Measurements from ENCODE around the gene CYP4F22. TPM values are rescaled to one million over a fixed set of nuclear protein-coding genes. Genes with fewer than 3 reads are reported as not detected.

CYP4F22 gene
- total RNA-seq, 4 donors from 2014 or later, result 0.30 TPM; not detected in 3

DNA sequence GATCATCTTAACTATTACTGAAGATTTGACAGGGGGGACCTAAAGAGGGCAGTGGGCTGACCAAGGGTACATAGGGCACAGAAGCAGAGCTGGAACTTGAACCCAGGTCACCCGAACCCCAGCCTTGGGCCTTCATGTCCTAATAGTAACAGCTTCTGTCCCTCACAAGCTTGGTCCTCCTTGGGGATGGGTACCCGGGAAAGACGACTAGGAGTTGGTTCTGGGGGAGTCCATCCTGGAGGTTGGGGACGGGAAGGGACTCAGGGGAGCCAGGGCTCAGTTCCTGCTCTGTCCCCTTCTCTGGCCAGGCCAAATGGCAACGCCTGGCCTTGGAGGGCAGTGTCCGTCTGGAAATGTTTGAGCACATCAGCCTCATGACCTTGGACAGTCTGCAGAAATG, 67.1 kb downstream of the CYP4F22 start:
- no peaks in the 10 kb centered on the region for H3K36me3 ChIP-seq
- DNase-seq (ENCODE audit: low spot score in 2 of 2), result no peak

DNA sequence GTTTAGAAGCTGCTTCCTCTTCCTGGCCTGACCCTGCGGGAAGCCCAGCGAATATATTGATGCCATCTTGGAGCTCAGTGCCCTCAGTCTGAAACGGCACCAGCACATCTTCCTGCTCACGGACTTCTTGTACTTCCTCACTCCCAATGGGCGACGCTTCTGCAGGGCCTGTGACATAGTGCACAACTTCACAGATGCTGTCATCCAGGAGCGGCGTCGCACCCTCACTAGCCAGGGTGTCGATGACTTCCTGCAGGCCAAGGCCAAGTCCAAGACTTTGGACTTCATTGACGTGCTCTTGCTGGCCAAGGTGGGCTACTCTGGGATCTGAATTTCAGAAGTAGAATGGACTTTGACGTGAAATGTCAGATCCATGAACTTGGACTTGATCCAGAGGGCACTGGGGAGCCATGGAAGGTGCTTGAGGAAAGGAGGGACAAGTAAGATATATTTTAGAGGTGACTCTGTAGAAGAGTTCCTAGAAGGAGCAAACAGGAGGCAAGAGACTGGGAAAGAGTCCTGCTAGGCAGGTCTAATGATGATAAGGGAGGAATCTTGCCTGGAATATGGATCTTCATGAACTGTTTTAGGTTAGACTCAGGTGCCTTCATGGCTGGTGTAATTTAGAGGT, 68.3 kb downstream of the CYP4F22 start:
- Histone ChIP-seq H3K36me3 (no peaks in the 10 kb centered on the region), H3K27ac (no peak overlapping the region), H3K4me1 (no peaks in the 10 kb centered on the region), H3K9me3 (no peaks in the 10 kb centered on the region), H3K27me3 (peaks cover 0 to 5% of the 10 kb centered on the region in 2 donors), H3K4me3 (no peak overlapping the region)
- WGBS, 2 donors, result 74 to 88% methylated on average over 12 of the region's 12 CpGs
- no peak for DNase-seq (ENCODE audit: low spot score in 2 of 2)
- TF ChIP-seq EP300 (IDR thresholded peaks at IDR 0.05) (no peak), POLR2A (IDR thresholded peaks at IDR 0.05) (no peak)
- TF ChIP-seq, protein P1, sequence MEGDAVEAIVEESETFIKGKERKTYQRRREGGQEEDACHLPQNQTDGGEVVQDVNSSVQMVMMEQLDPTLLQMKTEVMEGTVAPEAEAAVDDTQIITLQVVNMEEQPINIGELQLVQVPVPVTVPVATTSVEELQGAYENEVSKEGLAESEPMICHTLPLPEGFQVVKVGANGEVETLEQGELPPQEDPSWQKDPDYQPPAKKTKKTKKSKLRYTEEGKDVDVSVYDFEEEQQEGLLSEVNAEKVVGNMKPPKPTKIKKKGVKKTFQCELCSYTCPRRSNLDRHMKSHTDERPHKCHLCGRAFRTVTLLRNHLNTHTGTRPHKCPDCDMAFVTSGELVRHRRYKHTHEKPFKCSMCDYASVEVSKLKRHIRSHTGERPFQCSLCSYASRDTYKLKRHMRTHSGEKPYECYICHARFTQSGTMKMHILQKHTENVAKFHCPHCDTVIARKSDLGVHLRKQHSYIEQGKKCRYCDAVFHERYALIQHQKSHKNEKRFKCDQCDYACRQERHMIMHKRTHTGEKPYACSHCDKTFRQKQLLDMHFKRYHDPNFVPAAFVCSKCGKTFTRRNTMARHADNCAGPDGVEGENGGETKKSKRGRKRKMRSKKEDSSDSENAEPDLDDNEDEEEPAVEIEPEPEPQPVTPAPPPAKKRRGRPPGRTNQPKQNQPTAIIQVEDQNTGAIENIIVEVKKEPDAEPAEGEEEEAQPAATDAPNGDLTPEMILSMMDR (IDR thresholded peaks at IDR 0.05), result no peak

More for the DNA sequence above, 67.1 kb downstream of the CYP4F22 start:
- Histone ChIP-seq H3K27ac (no peak overlapping the region), H3K4me1 (no peaks in the 10 kb centered on the region), H3K4me3 (no peak overlapping the region), H3K9me3 (no peaks in the 10 kb centered on the region), H3K27me3 (peaks cover 0 to 5% of the 10 kb centered on the region in 2 donors)
- TF ChIP-seq, protein P1 (IDR thresholded peaks at IDR 0.05), result no peak
- TF ChIP-seq EP300 (IDR thresholded peaks at IDR 0.05) (no peak), POLR2A (IDR thresholded peaks at IDR 0.05) (no peak)
- 66 to 72% methylated on average over 6 of the region's 6 CpGs for WGBS, 2 donors

DNA sequence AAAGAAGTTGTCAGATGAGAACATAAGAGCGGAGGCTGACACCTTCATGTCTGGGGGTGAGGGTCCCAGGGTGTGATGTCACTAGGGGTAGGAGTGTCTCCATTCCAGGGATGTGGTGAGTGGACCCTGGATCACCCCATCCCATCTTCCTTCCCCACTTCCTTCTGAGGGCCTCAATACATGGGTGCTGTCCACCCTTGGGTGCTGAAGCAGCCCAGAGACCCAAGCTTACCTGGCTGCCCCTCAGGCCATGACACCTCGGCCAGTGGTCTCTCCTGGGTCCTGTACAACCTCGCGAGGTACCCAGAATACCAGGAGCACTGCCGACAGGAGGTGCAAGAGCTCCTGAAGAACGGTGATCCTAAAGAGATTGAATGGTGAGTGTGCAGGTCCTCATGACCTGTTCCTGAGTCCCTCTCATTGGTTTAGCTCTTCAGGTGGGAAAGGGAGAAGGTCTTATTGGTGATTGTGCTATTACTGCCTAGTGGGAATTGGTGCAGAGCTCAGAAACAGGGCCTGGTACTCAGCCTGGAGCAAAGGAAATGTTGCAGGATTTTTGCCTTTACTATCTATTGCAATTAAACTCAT, 69.0 kb downstream of the CYP4F22 start:
- TF ChIP-seq EP300 (IDR thresholded peaks at IDR 0.05) (no peak), POLR2A (IDR thresholded peaks at IDR 0.05) (no peak)
- TF ChIP-seq, protein P1 (IDR thresholded peaks at IDR 0.05), result no peak
- Histone ChIP-seq H3K4me1 (no peaks in the 10 kb centered on the region), H3K4me3 (no peak overlapping the region), H3K27ac (no peak overlapping the region), H3K9me3 (no peaks in the 10 kb centered on the region), H3K36me3 (no peaks in the 10 kb centered on the region), H3K27me3 (peaks cover 0 to 5% of the 10 kb centered on the region in 2 donors)
- no peak for DNase-seq (ENCODE audit: low spot score in 2 of 2)
- 70 to 73% methylated on average over 6 of the region's 6 CpGs for WGBS, 2 donors

DNA sequence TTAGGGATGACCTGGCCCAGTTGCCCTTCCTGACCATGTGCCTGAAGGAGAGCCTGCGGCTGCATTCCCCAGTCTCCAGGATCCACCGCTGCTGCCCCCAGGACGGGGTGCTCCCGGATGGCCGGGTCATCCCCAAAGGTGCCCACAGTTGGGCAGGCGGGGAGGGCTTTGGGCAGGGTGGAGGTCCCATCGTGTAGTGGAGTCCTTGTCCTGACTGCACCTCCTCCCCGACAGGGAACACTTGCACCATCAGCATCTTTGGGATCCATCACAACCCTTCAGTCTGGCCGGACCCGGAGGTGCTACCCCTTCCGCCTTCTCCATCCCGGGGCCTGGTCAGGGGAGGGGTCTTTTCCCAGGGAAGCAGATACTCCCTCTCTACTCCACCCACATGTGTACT, 75.0 kb downstream of the CYP4F22 start:
- no peaks in the 10 kb centered on the region for H3K36me3 ChIP-seq
- 73 to 84% methylated on average over 11 to 12 of the region's 12 CpGs for WGBS, 2 donors
- no peak overlapping the region for H3K4me3 ChIP-seq
- no peak for TF ChIP-seq POLR2A (IDR thresholded peaks at IDR 0.05)
- TF ChIP-seq EP300 (IDR thresholded peaks at IDR 0.05), result no peak
- TF ChIP-seq, protein P1 (IDR thresholded peaks at IDR 0.05), result no peak
- peaks cover 0 to 8% (median 0%) of the 10 kb centered on the region in 4 donors for H3K4me1 ChIP-seq
- DNase-seq (ENCODE audit: low spot score in 2 of 2), result no peak
- peaks cover 0 to 14% of the 10 kb centered on the region in 2 donors for H3K27me3 ChIP-seq
- no peak overlapping the region for H3K27ac ChIP-seq
- H3K9me3 ChIP-seq, result no peaks in the 10 kb centered on the region

DNA sequence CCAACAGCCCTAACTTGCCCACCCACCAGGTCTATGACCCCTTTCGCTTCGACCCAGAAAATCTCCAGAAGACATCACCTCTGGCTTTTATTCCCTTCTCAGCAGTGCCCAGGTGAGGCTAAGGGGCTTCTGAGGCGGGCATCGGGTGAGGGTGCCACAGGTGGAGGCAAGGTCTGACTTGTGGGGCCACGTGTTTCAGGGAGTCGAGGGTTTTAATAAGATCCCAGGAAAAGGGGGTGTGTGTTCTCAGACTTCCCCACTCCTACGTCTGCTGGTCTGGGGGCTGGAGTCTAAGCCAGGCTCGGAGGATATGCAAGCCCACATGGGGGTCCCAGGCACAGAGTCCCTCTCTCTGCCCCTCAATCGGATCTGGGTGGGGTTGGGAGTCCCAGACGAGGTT, 75.8 kb downstream of the CYP4F22 start:
- no peak for DNase-seq (ENCODE audit: low spot score in 2 of 2)
- H3K27me3 ChIP-seq, result peaks cover 0 to 14% of the 10 kb centered on the region in 2 donors
- WGBS, 2 donors, result 43 to 59% methylated on average over 8 to 9 of the region's 10 CpGs
- no peaks in the 10 kb centered on the region for H3K36me3 ChIP-seq
- H3K4me1 ChIP-seq, result peaks cover 0 to 8% (median 0%) of the 10 kb centered on the region in 4 donors
- TF ChIP-seq, protein P1 (IDR thresholded peaks at IDR 0.05), result no peak
- TF ChIP-seq EP300 (IDR thresholded peaks at IDR 0.05) (no peak), POLR2A (IDR thresholded peaks at IDR 0.05) (no peak)
- no peaks in the 10 kb centered on the region for H3K9me3 ChIP-seq
- no peak overlapping the region for H3K27ac ChIP-seq
- no peak overlapping the region for H3K4me3 ChIP-seq

All from tibial nerve (tissue), 4 donors.